HepG2 (cell line): Measurements from ENCODE around the gene TBC1D5.

Source experiments
- CENPT ChIP-seq: sonication (generic); formaldehyde crosslinking; IDR thresholded peaks from 2 replicates; pipeline ENCODE4 v1.8.0; 2022; ENCODE audit warnings: low read depth, mild to moderate bottlenecking, moderate library complexity, missing genetic modification reagents
- HMG20B ChIP-seq: conservative IDR thresholded peaks from 2 replicates; pipeline ENCODE4 v1.6.1; 2016; ENCODE audit warnings: missing genetic modification reagents, missing compliant biosample characterization
- PHB2 ChIP-seq: fragments of 450-650 bp; IDR thresholded peaks from 2 replicates; pipeline ENCODE4 v1.6.1; 2018; ENCODE audit not compliant: partially characterized antibody
- TAF15 ChIP-seq: fragments of 200-400 bp; formaldehyde crosslinking; IDR thresholded peaks from one replicate; pipeline ENCODE4 v1.6.1; 2018; ENCODE audit warnings: mild to moderate bottlenecking, low read depth, low read length; ENCODE audit not compliant: poor library complexity, severe bottlenecking
- ZNF282 ChIP-seq: fragments of 450-650 bp; IDR thresholded peaks from 2 replicates; pipeline ENCODE4 v1.6.1; 2018; ENCODE audit not compliant: partially characterized antibody
- ZNF550 ChIP-seq: sonication (generic); formaldehyde crosslinking; IDR thresholded peaks from 2 replicates; pipeline ENCODE4 v1.4.0; 2020; ENCODE audit warnings: mild to moderate bottlenecking, missing genetic modification reagents, borderline replicate concordance
- ZNF780A ChIP-seq: sonication (generic); formaldehyde crosslinking; IDR thresholded peaks from 2 replicates; pipeline ENCODE4 v1.8.0; 2022; ENCODE audit warnings: mild to moderate bottlenecking, missing genetic modification reagents, moderate library complexity
- TF ChIP-seq, protein P1 (sequence below): fragments of 450-650 bp; IDR thresholded peaks from 2 replicates; pipeline ENCODE4 v1.6.1; 2017; ENCODE audit warnings: mild to moderate bottlenecking
- TF ChIP-seq, protein P2 (sequence below): sonication (generic); formaldehyde crosslinking; IDR thresholded peaks from 2 replicates; pipeline ENCODE4 v1.5.0; 2020; ENCODE audit warnings: mild to moderate bottlenecking, missing genetic modification reagents
- TF ChIP-seq, protein P3 (sequence below): sonication (generic); formaldehyde crosslinking; IDR thresholded peaks from 2 replicates; pipeline ENCODE4 v1.9.0; 2021; ENCODE audit warnings: mild to moderate bottlenecking, missing genetic modification reagents
- TF ChIP-seq, protein P4 (sequence below), 2 experiments: IDR thresholded peaks; 2 replicates each; pipeline ENCODE4 v1.6.1; 2011 to 2012; ENCODE audit warnings: low read length in 2 of 2, borderline replicate concordance in 1 of 2, low read depth in 1 of 2, mild to moderate bottlenecking in 1 of 2, moderate library complexity in 1 of 2
- TF ChIP-seq, protein P5 (sequence below), 2 experiments: sonication (generic) in 1 of 2; formaldehyde crosslinking in 1 of 2; IDR thresholded peaks; 2 replicates each; pipeline versions ENCODE4 v1.5.1 to v1.6.1; 2011 to 2020; ENCODE audit warnings: borderline replicate concordance in 1 of 2, low read depth in 1 of 2, low read length in 1 of 2, mild to moderate bottlenecking in 1 of 2, missing genetic modification reagents in 1 of 2, moderate library complexity in 1 of 2
- TF ChIP-seq, protein P6 (sequence below): sonication (generic); formaldehyde crosslinking; IDR thresholded peaks from 2 replicates; pipeline ENCODE4 v1.8.1; 2023; ENCODE audit warnings: mild to moderate bottlenecking, missing genetic modification reagents

DNA sequence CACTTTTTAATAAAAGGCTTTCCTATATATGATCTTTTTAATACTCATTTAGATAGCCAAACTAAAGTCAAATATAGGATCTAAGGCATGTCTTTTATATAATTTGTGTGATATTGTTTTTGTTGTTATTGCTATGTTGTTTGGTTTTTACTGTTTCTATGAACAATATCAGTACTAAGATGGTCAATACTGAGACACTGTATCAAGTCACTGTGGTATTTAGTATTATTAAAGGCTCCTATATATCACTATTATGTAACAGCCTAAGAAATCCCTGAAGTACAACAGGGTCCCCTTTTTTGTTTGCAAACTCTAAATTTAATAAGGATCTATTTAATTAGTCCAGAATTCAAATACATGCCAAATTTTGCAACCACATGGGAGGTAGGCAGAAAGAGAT, 61.9 kb downstream of the TBC1D5 start:
- TF ChIP-seq, protein P1, sequence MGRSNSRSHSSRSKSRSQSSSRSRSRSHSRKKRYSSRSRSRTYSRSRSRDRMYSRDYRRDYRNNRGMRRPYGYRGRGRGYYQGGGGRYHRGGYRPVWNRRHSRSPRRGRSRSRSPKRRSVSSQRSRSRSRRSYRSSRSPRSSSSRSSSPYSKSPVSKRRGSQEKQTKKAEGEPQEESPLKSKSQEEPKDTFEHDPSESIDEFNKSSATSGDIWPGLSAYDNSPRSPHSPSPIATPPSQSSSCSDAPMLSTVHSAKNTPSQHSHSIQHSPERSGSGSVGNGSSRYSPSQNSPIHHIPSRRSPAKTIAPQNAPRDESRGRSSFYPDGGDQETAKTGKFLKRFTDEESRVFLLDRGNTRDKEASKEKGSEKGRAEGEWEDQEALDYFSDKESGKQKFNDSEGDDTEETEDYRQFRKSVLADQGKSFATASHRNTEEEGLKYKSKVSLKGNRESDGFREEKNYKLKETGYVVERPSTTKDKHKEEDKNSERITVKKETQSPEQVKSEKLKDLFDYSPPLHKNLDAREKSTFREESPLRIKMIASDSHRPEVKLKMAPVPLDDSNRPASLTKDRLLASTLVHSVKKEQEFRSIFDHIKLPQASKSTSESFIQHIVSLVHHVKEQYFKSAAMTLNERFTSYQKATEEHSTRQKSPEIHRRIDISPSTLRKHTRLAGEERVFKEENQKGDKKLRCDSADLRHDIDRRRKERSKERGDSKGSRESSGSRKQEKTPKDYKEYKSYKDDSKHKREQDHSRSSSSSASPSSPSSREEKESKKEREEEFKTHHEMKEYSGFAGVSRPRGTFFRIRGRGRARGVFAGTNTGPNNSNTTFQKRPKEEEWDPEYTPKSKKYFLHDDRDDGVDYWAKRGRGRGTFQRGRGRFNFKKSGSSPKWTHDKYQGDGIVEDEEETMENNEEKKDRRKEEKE, result no peak
- TF ChIP-seq PHB2, result no peak
- TF ChIP-seq, protein P2, sequence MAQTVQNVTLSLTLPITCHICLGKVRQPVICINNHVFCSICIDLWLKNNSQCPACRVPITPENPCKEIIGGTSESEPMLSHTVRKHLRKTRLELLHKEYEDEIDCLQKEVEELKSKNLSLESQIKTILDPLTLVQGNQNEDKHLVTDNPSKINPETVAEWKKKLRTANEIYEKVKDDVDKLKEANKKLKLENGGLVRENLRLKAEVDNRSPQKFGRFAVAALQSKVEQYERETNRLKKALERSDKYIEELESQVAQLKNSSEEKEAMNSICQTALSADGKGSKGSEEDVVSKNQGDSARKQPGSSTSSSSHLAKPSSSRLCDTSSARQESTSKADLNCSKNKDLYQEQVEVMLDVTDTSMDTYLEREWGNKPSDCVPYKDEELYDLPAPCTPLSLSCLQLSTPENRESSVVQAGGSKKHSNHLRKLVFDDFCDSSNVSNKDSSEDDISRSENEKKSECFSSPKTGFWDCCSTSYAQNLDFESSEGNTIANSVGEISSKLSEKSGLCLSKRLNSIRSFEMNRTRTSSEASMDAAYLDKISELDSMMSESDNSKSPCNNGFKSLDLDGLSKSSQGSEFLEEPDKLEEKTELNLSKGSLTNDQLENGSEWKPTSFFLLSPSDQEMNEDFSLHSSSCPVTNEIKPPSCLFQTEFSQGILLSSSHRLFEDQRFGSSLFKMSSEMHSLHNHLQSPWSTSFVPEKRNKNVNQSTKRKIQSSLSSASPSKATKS, result no peak
- no peak for TF ChIP-seq ZNF780A
- TF ChIP-seq, protein P3, sequence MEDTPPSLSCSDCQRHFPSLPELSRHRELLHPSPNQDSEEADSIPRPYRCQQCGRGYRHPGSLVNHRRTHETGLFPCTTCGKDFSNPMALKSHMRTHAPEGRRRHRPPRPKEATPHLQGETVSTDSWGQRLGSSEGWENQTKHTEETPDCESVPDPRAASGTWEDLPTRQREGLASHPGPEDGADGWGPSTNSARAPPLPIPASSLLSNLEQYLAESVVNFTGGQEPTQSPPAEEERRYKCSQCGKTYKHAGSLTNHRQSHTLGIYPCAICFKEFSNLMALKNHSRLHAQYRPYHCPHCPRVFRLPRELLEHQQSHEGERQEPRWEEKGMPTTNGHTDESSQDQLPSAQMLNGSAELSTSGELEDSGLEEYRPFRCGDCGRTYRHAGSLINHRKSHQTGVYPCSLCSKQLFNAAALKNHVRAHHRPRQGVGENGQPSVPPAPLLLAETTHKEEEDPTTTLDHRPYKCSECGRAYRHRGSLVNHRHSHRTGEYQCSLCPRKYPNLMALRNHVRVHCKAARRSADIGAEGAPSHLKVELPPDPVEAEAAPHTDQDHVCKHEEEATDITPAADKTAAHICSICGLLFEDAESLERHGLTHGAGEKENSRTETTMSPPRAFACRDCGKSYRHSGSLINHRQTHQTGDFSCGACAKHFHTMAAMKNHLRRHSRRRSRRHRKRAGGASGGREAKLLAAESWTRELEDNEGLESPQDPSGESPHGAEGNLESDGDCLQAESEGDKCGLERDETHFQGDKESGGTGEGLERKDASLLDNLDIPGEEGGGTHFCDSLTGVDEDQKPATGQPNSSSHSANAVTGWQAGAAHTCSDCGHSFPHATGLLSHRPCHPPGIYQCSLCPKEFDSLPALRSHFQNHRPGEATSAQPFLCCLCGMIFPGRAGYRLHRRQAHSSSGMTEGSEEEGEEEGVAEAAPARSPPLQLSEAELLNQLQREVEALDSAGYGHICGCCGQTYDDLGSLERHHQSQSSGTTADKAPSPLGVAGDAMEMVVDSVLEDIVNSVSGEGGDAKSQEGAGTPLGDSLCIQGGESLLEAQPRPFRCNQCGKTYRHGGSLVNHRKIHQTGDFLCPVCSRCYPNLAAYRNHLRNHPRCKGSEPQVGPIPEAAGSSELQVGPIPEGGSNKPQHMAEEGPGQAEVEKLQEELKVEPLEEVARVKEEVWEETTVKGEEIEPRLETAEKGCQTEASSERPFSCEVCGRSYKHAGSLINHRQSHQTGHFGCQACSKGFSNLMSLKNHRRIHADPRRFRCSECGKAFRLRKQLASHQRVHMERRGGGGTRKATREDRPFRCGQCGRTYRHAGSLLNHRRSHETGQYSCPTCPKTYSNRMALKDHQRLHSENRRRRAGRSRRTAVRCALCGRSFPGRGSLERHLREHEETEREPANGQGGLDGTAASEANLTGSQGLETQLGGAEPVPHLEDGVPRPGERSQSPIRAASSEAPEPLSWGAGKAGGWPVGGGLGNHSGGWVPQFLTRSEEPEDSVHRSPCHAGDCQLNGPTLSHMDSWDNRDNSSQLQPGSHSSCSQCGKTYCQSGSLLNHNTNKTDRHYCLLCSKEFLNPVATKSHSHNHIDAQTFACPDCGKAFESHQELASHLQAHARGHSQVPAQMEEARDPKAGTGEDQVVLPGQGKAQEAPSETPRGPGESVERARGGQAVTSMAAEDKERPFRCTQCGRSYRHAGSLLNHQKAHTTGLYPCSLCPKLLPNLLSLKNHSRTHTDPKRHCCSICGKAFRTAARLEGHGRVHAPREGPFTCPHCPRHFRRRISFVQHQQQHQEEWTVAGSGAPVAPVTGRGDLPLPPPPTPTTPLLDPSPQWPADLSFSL (CRISPR knock-in tag), result no peak
- TF ChIP-seq HMG20B, result no peak
- no peak for TF ChIP-seq CENPT (CRISPR knock-in tag)
- TF ChIP-seq, protein P4, sequence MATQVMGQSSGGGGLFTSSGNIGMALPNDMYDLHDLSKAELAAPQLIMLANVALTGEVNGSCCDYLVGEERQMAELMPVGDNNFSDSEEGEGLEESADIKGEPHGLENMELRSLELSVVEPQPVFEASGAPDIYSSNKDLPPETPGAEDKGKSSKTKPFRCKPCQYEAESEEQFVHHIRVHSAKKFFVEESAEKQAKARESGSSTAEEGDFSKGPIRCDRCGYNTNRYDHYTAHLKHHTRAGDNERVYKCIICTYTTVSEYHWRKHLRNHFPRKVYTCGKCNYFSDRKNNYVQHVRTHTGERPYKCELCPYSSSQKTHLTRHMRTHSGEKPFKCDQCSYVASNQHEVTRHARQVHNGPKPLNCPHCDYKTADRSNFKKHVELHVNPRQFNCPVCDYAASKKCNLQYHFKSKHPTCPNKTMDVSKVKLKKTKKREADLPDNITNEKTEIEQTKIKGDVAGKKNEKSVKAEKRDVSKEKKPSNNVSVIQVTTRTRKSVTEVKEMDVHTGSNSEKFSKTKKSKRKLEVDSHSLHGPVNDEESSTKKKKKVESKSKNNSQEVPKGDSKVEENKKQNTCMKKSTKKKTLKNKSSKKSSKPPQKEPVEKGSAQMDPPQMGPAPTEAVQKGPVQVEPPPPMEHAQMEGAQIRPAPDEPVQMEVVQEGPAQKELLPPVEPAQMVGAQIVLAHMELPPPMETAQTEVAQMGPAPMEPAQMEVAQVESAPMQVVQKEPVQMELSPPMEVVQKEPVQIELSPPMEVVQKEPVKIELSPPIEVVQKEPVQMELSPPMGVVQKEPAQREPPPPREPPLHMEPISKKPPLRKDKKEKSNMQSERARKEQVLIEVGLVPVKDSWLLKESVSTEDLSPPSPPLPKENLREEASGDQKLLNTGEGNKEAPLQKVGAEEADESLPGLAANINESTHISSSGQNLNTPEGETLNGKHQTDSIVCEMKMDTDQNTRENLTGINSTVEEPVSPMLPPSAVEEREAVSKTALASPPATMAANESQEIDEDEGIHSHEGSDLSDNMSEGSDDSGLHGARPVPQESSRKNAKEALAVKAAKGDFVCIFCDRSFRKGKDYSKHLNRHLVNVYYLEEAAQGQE (IDR thresholded peaks at IDR 0.05; ENCODE audit: borderline replicate concordance in 1 of 2, low read depth in 1 of 2, low read length in 2 of 2), result no peak
- TF ChIP-seq TAF15, result no peak
- no peak for TF ChIP-seq ZNF550 (CRISPR knock-in tag)
- TF ChIP-seq, protein P5, sequence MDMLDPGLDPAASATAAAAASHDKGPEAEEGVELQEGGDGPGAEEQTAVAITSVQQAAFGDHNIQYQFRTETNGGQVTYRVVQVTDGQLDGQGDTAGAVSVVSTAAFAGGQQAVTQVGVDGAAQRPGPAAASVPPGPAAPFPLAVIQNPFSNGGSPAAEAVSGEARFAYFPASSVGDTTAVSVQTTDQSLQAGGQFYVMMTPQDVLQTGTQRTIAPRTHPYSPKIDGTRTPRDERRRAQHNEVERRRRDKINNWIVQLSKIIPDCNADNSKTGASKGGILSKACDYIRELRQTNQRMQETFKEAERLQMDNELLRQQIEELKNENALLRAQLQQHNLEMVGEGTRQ (IDR thresholded peaks at IDR 0.05; ENCODE audit: low read depth, low read length), result no peak
- TF ChIP-seq, protein P5 (CRISPR knock-in tag; IDR thresholded peaks at IDR 0.05; ENCODE audit: borderline replicate concordance), result no peak
- TF ChIP-seq ZNF282, result no peak
- TF ChIP-seq, protein P6, sequence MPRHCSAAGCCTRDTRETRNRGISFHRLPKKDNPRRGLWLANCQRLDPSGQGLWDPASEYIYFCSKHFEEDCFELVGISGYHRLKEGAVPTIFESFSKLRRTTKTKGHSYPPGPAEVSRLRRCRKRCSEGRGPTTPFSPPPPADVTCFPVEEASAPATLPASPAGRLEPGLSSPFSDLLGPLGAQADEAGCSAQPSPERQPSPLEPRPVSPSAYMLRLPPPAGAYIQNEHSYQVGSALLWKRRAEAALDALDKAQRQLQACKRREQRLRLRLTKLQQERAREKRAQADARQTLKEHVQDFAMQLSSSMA (CRISPR knock-in tag), result no peak
